Lower leg skin (tissue), 3 donors: ENCODE measurements around the gene IMPDH1.

Source experiments
- CTCF ChIP-seq, 3 donors: fragments of 450-650 bp; IDR thresholded peaks; one replicate each; pipeline ENCODE4 v1.5.1; 2016; ENCODE audit warnings: antibody characterized with exemption in 3 of 3, mild to moderate bottlenecking in 3 of 3, moderate library complexity in 2 of 3
- POLR2A ChIP-seq, 2 donors: fragments of 450-650 bp; IDR thresholded peaks; one replicate each; pipeline ENCODE4 v1.6.1; 2016 to 2017; ENCODE audit warnings: antibody characterized with exemption in 2 of 2, mild to moderate bottlenecking in 1 of 2, moderate library complexity in 1 of 2

DNA sequence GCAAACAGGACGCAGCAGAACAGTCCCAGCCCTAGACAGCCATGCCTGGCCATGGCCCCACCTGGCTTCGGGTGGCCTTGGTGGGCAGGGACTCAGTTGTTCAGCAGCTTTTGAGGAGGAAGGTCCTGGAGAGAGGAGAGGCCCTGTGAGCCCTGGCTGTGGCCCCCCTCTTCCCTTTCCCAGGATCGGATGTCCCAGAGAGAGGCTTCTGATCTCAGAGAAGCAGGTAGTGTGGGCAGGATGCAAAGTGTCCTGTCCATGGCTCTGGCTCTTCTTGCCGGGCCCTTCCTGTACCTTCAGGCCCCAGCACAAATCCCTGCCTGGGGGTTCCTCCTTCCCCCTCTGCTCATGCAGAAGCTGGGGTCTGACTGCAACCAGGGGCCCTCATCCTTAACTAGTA, 49.8 kb downstream of the IMPDH1 start:
- no peak for TF ChIP-seq CTCF (IDR thresholded peaks at IDR 0.05)
- TF ChIP-seq POLR2A (IDR thresholded peaks at IDR 0.05) = no peak
